Activated CD4-positive, alpha-beta T cell treated with anti-CD3 and anti-CD28 coated beads, Interleukin-2, amount 50 U/mL, for 4 hours (primary cell): ENCODE measurements around the gene CNBD2.
A peak's percentile ranks its signal among the peaks of the same experiment; 100 is the strongest.
"Not testable (repeated sequence)": the region's sequence is repeated elsewhere in the genome, so short reads cannot be mapped to it uniquely, and the experiment has no call there.

Experiments used
- DNase-seq, 2 experiments: peaks; one replicate each; pipeline ENCODE4 v3.0.0-alpha.2; 2020

The CNBD2 gene

DNA sequence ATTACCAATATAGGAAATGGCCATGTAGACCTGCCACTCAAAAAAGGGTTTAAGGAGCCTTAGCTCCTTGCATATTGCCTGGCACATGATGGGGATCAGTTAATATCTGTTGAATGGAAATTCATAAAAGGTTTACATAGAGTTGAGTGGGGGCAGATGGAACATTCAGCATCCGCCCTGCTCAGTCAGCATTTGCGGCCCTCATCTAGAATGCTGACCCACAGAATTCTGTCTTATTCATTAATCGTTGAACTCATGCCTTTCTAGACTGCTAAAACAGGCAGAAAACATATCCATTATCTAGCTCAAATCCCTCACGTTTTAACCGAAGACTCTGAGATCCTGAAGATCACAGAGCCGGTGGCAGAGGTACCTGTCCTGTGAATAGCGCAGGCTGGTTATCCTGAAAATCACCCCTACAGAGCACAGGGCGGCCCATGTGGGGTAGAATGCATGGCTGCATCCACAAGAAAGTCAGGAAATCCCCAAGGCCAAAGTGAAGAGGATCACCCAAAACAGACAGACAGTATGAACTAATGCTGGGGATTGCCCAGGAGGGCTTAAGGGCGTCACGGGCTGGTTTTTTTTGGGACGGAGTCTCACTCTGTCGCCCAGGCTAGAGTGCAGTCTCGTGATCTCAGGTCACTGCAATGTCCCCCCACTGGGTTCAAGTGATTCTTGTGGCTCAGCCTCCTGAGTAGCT, 59.9 kb downstream of the CNBD2 start:
- no peak for DNase-seq

DNA sequence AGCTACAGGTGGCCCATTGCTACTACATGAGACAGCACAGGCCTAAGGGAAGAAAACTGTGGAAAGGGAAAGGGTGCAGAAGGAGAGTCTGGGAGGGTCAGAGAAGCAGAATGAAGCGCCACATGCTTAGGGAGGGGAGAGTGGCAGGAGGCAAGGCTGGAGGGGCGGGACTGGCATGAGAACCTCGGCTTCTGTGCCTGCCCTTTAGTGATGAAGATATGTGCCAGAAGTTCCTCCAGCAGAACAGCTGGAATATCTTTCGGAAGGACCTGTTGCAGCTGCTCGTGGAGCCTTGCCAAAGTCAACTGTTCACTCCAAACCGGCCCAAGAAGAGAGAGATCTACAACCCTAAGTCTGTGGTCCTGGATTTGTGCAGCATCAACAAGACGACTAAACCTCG, 61.8 kb downstream of the CNBD2 start:
- DNase-seq: no peak

DNA sequence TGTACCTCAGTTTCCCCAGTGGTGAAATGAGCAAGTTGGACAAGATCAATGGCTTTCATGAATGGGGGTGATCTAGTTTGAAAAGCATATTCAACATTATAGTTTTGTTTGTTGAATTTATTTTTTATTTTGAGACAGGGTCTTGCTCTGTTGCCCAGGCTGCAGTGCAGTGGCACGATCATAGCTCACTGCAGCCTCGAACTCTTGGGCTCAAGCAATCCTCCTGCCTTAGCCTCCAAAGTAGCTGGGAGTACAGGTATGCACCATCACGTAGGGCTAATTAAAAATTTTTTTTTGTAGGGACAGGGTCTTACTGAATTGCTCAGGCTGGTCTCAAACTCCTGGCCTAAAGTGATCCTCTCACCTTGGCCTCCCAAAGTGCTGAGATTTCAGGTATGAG, 63.4 kb downstream of the CNBD2 start:
- DNase-seq: no peak

DNA sequence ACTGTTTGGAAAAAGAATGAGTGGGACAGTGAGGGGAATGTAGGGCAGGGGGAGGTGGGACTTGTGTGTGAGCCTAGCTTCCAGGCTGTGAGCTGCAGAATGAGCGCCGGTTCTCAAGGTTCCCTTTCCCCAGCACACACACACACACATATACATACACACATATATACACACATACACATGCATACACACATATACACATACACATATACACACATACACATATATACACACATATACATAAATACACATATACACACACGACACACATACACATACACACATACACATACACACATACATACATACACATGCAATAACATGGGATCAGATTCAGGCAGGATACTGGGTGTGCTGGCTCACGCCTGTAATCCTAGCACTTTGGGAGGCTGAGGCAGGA, 66.5 kb downstream of the CNBD2 start:
- no peak for DNase-seq

DNA sequence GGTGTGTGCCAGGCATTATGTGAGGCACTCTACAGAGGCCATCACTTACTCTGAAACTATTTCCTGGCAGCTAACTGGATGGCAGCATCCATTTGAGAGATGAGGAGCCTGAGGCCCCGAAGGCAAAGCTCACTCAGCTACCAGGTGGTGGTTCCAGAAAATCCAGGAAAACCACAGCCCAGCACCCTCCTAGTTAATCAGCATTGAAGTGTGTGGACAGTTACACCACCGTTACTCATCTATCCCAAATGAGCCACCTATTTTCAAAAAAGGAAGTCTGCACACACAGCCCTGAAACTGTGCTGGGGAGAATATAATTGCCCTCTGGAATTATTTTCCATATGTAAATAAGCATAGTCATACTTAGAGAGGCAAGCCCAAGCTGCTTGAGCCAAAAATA, 67.4 kb downstream of the CNBD2 start:
- DNase-seq: no peak

DNA sequence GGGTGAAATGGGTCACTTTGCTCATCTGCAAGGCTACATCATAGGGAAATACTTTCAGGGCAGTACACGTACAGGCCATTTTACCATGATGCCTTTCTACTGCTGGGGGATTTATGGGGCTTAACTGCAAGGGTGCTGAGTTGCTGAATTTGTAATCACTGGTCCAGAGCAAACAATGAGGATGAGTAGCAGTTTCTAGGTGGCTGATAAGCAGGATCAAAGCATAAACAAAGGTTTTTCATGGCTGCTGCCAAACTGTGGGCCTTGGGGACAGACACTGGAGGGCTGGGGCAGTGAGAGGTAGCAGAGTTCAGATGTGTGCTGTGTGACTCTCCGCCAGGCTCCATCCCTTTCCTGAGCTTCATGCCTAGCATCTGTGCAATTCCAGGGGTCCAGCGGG, 68.3 kb downstream of the CNBD2 start:
- DNase-seq: no peak

DNA sequence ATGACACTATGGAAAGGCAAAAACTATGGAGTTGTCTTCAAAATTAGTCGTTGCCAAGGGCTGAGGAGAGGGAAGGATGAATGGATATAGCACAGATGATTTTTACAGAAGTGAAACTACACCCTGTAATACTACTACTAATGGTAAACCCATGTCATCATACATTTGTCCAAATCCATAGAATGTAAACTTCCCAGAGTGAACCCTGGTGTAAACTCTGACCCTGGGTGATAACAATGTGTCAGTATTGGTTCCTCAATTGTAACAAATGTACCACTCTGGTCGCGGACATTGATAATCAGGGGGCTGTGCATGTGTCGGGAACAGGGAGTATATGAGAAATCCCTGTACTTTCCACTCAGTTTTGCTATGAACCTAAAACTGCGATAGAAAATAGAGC, 72.2 kb downstream of the CNBD2 start:
- no peak for DNase-seq

DNA sequence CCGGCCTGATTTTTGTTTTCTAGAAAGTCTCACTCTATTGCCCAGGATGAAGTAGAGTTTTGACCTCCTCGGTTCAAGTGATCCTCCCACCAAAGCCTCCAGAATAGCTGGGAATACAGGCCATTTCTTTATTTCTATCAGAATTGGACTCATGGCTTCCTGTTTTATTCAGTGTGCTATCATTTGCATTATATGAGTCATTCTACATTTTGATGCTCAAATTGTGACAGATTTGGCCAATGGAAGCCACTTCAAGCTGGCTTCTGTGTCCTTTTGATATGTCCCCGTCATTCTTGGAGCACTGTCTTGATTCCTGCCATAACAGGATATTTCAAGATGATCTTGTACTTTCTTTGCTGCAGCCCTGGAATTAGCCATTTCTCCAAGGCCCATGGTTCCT, 75.1 kb downstream of the CNBD2 start:
- DNase-seq: no peak

DNA sequence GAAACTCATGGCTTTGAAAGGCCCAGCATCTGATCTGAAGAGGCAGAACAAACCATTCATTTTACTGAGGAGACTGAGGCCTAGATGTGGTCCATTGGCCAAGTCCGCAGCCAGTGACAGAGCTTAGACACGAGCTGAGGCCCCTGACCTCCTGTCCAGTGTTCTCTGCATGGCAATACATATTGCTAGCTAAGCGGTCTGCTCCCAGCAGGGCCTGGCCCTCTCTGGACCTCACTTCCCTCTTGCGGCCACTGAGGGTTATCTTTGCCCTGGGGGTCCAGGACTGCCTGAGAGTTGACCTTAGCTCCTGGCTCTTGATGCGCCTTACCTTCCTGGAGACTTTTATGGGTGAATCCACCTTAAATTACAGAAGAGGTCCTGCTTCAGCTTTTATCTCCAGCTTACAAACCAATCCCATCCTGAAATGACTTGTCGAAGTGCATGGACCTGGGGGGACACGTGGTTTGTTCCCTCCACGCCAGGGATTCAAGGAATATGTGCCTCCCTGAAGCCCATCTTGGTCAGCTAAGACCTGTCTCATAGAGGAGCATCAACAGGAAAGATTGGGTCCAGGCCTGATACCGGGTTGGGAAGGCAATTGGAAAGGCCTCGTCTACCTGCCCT, 75.6 kb downstream of the CNBD2 start:
- DNase-seq: no peak

DNA sequence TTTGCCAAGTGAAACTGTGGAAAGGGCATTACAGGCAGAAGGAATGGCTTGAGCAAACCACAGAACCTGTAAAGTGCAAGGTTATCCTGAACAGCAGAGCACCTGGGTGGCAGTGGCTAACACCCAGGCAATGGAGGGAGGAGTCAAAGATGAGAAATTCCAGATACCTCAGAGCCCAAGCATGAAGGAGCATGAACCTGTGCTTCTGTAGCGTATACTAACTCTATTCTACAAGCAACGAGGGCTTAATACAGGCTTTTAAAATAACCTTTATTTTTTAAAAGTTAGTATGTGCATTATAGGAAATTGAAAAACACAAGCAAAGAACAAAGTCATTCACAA, 77.0 kb downstream of the CNBD2 start:
- no peak for DNase-seq

DNA sequence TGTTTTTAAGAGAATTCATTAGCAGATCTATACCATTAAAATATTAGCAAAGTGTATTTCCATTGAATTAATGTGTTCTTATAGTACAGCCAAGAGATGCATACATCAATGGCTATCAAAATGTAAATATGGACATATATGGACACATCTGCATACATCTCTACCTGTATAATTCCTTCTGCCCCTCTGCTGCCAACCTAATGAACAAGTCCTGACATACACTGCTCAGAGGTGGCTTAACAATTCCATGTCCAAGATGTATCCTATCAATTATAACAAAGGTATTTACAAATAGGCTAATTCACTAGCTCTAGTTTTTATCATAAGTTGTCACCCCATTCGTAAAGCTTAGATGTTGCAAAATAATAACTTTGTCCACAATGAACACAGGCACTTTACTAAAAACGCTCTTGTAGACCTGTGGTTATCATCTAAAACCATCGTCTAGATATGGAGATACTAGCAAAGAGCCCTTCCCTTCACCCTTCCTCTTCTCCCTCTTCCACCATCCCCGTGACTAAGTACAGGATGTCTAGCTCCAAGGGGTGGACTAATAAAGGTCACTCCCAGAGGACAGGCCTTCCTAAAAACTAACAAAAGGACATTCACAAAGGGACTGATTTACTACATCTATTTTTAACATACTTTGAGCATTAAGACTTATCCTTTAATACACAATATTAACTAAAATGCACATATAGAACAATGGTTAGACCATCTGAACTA, 77.8 kb downstream of the CNBD2 start:
- not testable (repeated sequence) for DNase-seq

DNA sequence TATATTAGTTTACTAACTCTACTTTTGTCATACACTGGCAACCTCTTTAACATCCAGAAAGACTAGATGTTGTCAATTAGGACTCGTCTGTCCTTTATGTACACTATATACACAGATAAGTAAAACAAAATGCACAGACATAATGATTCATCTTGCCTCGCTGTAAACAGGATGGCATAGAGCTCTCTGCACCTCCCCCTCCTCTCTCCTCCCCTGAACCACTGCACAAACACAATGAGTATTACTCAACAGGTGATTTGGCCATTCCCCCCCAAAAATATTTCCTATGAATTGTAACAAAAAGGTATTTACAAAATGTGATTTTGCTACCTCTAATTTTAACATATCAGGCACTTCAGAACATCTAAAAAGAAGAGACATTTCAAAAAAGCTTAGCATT, 81.0 kb downstream of the CNBD2 start:
- DNase-seq: not testable (repeated sequence)

DNA sequence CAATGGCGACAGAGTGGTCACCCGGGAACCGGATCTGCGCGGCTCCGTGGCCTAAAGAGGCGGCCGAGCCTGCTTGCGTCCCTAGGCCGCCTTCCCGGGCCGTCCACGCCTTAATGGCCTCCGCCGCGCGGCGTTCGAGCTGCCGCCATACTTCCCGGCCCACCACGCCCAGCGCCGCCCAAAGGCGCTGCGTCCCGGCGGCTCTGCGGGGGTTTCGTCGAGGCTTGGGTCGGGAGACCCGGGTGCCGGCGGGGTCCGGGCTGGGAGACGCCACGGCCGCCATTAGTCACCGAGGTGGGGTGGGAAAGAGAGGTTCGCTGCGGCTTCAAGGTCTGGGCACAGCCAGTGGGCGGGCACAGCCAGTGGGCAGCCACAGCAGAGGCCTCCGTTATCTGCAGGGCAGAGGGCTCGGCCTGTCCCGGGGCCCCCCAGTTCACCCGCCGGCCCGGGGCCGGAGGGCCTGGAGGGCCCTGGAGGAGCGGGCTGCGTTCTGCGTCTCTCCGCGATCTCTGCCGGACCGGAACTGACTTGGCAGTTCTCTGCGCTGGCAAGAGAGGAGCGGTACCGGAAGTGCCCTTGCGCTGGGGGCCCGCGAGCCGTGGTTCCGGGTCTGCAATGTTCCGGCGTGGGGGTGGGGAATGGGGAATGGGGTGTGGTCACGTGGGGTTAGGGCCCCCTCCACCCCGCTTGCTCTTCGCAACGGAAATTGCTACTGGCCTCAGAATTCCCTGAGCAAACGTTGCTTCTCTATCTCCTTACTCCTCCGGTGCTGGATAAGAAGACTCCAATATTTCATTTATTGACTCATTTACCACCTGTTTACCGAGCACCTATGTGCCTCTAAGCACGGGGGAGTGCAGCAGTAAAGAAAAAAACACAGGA, 82.3 kb downstream of the CNBD2 start:
- peak; percentile 89 to 90 for DNase-seq

DNA sequence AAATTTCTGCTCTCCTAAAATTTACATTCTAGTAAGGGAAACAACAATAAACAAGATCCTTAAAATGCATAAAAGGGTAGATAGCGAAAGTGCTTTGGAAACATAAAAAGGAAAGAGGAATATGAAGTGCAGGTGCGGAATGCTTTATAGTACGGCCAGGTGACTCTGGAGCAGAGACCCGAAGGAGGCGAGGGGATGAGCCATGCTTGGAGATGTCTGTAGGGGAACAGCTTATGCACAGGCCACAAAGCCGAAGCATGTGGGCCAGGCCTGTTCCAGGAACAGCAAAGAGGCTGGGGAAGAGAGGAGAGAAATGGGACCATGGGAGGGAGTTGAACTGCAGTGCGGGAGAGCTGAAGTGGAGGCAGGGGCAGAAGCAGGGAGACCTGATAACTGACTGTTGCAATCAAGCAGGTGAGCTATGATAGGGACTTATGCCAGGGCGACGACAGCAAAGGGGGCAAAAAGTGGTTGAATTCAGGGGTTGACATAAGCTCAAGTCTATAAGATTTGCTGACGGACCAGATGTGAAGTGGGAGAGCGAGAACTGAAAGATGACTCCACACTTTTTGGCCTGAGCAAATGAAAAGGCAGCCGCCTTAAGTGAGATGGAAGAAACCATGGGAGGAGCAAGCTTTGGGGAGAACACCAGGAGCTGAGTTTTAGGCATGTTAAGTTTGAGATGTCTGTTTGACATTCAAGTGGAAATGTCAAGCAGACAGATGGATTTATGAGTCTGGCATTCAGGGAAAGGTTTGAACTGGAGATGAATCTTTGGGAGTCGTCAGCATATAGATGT, 83.1 kb downstream of the CNBD2 start:
- DNase-seq: no peak

DNA sequence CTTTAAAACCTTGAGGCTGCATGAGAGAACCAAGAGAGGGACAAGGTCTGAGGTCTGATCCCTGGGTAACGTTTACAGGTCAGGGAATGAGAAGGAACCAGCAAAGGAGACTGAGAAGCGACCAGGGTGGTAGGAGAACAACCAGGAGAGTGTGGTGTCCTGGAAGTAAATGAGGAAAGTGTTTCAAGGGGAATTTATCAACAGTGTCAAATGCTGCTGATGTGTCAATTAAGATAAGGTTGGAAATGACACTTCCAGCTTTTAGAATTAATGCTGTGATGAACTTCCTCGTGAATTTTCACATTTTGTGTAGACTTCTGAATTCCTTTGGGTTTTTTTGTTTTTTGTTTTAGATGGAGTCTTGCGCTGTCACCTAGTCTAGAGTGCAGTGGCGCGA, 83.7 kb downstream of the CNBD2 start:
- no peak for DNase-seq

DNA sequence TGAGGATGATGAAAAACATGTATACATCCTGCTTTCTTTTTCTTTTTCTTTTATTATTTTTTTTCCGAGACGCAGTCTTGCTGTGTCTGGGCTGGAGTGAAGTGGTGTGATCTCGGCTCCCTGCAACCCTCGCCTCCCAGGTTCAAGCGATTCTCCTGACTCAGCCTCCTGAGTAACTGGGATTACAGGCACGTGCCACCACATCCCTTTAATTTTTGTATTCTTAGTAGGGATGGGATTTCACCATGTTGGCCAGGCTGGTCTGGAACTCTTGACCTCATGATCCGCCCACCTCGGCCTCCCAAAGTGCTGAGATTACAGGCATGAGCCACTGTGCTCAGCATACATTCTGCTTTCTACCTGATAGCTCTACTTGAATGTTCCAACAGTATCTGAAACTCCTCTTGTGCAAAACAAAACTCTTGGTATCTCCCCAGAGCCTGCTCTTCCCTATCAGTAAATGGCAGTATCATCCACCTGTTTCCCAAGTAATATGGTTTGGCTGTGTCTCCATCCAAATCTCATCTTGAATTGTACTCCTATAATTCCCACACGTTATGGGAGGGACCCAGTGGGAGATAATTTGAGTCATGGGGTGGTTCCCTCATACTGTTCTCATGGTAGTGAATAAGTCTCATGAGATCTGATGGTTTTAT, 85.6 kb downstream of the CNBD2 start:
- not testable (repeated sequence) for DNase-seq

DNA sequence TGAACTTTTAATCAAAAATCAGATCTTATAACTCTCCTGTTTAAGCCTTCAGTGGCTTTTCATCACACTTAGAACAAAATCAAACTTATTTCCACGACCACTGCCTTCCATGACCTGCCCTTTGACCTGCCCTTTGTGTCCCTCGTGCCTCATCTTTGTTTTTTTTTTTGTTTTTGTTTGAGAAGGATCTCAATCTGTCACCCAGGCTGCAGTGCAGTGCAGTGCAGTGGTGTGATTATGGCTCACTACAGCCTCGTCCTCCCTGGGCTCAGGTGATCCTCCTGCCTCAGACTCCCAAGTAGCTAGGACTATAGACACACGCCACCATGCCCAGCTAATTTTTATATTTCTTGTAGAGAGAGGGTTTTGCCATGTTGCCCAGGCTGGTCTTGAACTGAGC, 86.8 kb downstream of the CNBD2 start:
- DNase-seq: no peak

DNA sequence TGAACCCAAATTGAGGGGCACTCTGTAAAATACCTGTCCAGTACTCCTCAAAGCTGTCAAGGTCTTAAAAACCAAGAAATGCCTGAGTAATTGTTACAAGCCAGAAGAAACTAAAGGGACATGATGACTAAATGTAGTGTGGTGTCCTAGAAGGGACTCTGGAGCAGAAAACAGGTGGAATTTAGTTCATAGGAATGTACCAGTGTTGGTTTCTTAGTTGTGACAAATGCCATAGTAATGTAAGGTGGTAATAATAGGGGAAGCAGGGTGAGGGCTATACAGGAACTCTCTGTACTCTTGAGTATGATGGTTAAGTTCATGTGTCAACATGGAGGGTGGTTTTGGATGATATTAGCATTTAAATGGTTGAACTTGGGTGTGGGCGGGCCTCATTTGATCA, 92.3 kb downstream of the CNBD2 start:
- DNase-seq: no peak

DNA sequence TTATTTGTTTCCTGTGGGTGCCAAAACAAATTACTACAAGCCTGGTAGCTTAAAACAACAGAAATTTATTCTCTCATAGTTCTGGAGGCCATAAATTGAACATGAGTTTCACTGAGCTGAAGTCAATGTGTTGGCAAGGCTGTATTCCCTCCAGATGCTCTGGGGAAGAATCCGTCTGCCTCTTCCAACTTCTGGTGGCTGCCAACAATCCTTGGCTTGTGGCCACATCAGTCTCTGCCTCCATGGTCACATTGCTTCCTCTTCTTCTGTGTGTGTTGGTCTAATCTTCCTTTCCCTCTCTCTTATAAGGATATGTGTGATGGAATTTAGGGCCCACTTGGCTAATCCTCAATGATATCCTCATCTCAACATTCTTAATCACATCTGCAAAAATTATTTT, 93.4 kb downstream of the CNBD2 start:
- DNase-seq: no peak

DNA sequence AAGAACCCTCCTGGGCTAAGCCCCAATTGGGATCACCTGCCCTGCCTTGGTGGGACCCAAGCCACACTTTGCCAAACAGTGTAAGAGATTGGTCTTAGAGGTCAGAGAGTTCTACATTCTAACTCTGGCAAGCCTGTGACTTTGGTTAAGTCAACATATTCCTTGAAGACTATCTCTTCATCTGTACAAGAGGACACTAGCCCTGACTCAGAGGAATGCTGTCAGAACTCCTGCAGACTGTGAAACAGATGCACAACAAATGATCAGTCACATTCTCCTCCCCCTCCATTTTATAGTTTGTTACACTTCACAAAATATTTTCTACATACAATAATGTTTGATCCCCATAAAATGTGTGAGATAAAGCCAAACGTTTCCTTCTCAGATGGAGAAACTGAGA, 94.4 kb downstream of the CNBD2 start:
- no peak for DNase-seq

DNA sequence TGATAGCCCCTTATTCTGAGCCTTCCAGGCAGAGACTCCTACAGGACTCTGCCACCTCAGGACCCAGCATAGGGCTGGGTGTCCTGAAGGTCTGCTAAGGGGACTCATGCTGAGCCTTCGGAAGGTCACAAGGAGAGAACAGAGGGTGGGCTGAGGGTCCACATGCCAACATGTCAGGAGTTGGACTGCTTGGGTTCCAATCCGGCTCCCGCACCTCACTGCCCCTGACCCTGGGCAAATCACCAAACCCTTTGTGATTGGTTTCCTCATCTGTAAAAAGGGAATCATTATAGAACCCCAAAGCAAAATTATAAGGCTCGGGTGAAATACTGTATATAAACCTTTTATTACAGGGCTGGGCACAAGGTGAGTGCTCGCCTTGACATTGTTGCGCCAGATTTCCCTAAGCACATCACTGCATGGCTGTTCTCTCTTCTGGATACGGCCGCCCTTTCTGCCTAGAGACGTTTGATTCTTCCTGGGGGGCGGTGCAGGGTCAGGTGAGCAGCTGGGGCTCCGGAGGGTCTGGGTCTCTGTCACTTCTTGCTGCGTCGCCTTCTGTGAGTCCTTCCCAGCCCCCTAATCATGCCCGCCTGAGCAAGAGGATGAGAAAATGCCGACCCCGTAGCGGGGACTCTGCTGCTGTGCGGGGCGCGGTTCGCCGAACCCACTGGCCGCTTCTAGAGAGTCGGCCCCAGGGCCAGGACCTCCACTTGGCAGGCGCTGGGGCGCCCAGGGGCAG, 95.7 kb downstream of the CNBD2 start:
- no peak for DNase-seq
